Spinal cord (tissue), 10 donors: ENCODE results near the gene PRXL2C. TPM values are rescaled to one million over a fixed set of nuclear protein-coding genes. Genes with fewer than 3 reads are reported as not detected.
"Not testable (repeated sequence)": the region's sequence is repeated elsewhere in the genome, so short reads cannot be mapped to it uniquely, and the experiment has no call there.

Source experiments
- DNase-seq, 6 donors: peaks; one replicate each; pipeline versions ENCODE4 v3.0.0 to v3.0.0-alpha.2; 2013 to 2015; ENCODE audit warnings: low spot score in 6 of 6, low read depth in 4 of 6
- H3K27ac ChIP-seq: one replicate; pipeline ENCODE4 v1.5.1; 2013; ENCODE audit warnings: low read depth, low read length, control low read depth
- H3K27me3 ChIP-seq: one replicate; pipeline ENCODE4 v1.6.1; 2013; ENCODE audit warnings: low read length; ENCODE audit not compliant: control insufficient read depth, insufficient read depth
- H3K36me3 ChIP-seq: one replicate; pipeline ENCODE4 v1.6.1; 2013; ENCODE audit warnings: low read length; ENCODE audit not compliant: control insufficient read depth, insufficient read depth
- H3K4me1 ChIP-seq: one replicate; pipeline ENCODE4 v1.6.1; 2013; ENCODE audit warnings: low read length; ENCODE audit not compliant: control insufficient read depth, insufficient read depth
- H3K4me3 ChIP-seq: one replicate; pipeline ENCODE4 v1.5.1; 2013; ENCODE audit warnings: low read depth, low read length, control low read depth
- H3K9me3 ChIP-seq: one replicate; pipeline ENCODE4 v1.6.1; 2013; ENCODE audit warnings: low read length; ENCODE audit not compliant: control insufficient read depth, insufficient read depth
- WGBS: methylation state at CpG from one replicate; pipeline ENCODE4 v1.1.5; 2013; ENCODE audit warnings: missing lambda C conversion rate; ENCODE audit not compliant: insufficient coverage; 5-methylcytosine and 5-hydroxymethylcytosine counted together
- polyA plus RNA-seq, 2 donors: library from polyadenylated mRNA; unstranded; fragments of 120-200 nt; gene quantifications; one replicate each; pipeline ENCODE4 v1.2.1, GENCODE V29; 2013; ENCODE audit not compliant: insufficient read length in 2 of 2
- total RNA-seq, 2 donors: library from RNA; depleted of rRNA in 1 of 2; stranded (reverse); fragments of 120-200 nt in 1 of 2; fragments of >200 nt in 1 of 2; gene quantifications; one replicate each; pipeline versions ENCODE4 v1.2.3 to v1.2.4, GENCODE V29; 2013 to 2014
- donor health status: healthy.

PRXL2C gene
- total and polyA plus RNA-seq, 4 donors = 6.1 to 15.5 (median 9.4) TPM

DNA sequence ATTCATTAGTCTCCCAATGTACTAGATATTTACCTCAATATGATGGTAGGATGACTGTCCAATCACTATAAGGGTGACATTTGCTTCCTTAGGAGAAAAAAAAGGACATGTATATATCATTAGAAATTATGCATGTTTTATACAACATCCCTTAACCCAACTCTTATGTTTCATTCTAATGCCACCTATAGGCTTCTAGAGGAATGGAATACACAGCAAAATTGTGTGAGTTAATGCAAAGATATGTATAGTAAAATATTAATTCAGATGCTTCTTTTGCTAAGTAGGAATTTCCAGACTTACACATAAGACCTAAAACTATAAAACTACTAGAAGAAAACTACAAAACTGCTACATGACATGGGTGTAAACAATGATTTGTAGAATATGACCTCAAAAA lies 3.5 kb downstream of the PRXL2C start:
- DNase-seq = peak in 2 of 6 donors; percentile 26 to 59

DNA sequence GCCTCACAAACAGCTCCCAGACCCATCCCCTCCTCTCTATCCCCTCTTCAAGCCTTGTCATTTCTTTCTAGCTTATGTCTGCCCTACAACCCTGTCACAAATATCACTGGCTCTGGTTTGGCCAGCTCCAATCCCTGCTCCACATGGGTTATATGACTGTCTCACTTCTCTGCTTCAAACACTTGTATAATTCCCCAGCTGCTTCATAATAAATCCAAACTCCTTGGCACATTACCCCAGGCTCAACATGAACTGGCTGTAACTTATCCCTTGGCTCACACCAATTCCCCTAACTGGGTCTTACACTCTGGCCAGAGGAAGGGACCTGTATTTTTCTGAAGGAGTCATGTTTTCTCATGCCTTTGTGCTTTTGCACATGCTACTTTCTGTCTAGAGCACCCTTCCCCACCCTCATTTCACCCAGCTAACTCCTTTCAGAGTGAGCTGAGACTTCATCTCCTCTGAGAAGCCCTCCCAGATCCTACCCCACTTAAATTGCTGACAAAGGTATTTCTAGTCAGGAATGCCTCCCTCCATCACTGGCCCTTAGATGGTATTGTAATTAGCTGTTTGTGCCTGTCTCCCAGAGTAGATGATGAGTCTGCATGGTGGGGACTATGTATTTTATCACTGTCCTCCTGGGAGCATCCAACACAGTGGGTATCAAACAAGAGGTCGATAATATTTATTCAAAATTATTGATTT lies 5.3 kb downstream of the PRXL2C start:
- Histone ChIP-seq H3K27me3 (no peaks in the 10 kb centered on the region), H3K4me3 (no peak overlapping the region), H3K36me3 (peaks cover 7% of the 10 kb centered on the region), H3K9me3 (no peaks in the 10 kb centered on the region), H3K4me1 (peaks cover 4% of the 10 kb centered on the region), H3K27ac (no peak overlapping the region)
- no CpG with 5 or more reads among the region's 1 CpG for whole genome bisulfite sequencing
- DNase-seq = no peak

More for the DNA sequence above, 3.5 kb downstream of the PRXL2C start:
- H3K36me3 ChIP-seq = peaks cover 3% of the 10 kb centered on the region
- no peak overlapping the region for H3K27ac ChIP-seq
- no peaks in the 10 kb centered on the region for H3K27me3 ChIP-seq
- H3K4me1 ChIP-seq = peaks cover 9% of the 10 kb centered on the region
- H3K4me3 ChIP-seq = no peak overlapping the region
- H3K9me3 ChIP-seq = no peaks in the 10 kb centered on the region

DNA sequence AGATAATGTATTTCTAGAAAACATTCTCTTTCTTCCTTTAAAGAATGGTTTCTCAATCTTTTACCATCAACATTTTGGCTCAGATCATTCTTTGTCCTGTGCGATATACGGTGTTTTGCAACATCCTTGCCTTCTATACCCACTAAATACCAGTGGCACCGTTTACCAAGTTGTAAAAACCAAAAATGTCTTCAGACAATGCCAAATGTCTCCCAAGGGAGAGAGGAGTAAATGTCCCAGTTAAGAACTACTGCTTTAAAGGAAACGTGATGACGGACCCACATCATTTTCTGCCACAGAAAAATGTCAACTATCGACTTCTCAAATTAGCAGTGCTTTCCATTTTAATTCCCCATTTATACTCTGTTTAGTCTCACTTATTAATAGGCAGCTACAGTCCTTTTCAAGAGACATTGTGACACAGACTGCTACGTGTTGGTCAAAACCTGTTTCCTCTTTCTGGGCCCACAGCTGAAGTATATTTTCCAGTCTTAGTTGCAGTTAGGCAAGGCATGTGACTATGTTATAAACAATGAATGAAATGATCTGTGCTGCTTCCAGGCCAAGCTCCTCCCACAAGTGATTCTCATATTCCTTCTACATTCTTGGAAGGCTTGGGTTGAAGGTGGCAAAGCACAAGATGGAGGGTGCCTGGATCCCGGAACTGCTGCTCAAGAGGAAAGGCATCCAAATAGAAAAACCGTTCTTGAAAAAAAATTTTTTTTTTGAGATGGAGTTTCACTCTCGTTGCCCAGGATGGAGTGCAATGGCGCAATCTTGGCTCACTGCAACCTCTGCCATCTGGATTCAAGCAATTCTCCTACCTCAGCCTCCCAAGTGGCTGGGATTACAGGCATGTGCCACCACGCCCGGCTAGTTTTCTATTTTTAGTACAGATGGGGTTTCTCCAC lies 8.8 kb downstream of the PRXL2C start:
- WGBS = 94% methylated on average over 7 of the region's 13 CpGs
- no peaks in the 10 kb centered on the region for H3K9me3 ChIP-seq
- no peak overlapping the region for H3K27ac ChIP-seq
- H3K4me3 ChIP-seq = no peak overlapping the region
- H3K4me1 ChIP-seq = no peaks in the 10 kb centered on the region
- peaks cover 7% of the 10 kb centered on the region for H3K36me3 ChIP-seq
- no peaks in the 10 kb centered on the region for H3K27me3 ChIP-seq
- peak in 2 of 6 donors; percentile 2 to 40 for DNase-seq

DNA sequence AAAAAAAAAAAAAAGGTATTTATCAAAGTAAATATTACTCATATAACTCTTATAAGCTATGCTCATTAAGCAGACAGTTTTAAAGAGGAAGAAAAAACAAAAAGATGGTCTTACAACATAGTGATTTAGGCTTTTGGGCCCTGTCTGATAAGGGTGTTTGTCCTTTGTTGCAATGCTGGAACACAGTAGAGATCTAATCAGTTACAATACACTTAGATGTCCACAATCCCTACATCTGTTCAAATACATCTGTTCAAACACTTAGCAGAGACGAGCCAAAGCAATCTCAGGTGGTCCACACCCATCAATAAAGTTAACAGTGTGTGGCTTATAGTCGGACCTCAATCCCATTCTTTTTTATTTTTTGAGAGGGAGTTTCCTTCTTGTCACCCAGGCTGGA lies 11.0 kb downstream of the PRXL2C start:
- no peak for DNase-seq
- Histone ChIP-seq H3K4me1 (no peaks in the 10 kb centered on the region), H3K27ac (no peak overlapping the region), H3K9me3 (no peaks in the 10 kb centered on the region), H3K4me3 (no peak overlapping the region), H3K36me3 (peaks cover 7% of the 10 kb centered on the region), H3K27me3 (no peaks in the 10 kb centered on the region)
- no CpG with 5 or more reads among the region's 2 CpGs for WGBS

DNA sequence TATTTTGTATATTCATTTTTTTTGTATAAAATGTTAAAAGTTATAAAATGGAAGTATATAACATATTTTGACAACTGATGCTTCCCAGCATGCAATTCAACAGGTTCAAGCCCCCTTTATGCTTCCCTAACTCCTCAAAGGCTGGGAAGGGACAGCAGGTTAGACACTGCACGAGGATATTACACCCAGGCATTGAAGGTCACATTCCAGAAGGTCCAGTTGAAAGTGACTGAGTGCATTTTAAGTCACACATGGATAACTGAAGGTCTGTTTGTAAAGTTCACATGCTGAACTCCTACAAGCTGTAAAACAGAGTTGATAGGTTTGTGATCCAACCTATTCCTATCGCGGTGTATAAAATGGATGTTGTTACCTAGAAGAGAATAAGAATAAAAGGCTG lies 13.6 kb downstream of the PRXL2C start:
- Histone ChIP-seq H3K4me3 (no peak overlapping the region), H3K4me1 (no peaks in the 10 kb centered on the region), H3K36me3 (peaks cover 3% of the 10 kb centered on the region), H3K27me3 (no peaks in the 10 kb centered on the region), H3K27ac (no peak overlapping the region), H3K9me3 (no peaks in the 10 kb centered on the region)
- DNase-seq = no peak
- WGBS = 40% methylated on average over 1 of the region's 3 CpGs

DNA sequence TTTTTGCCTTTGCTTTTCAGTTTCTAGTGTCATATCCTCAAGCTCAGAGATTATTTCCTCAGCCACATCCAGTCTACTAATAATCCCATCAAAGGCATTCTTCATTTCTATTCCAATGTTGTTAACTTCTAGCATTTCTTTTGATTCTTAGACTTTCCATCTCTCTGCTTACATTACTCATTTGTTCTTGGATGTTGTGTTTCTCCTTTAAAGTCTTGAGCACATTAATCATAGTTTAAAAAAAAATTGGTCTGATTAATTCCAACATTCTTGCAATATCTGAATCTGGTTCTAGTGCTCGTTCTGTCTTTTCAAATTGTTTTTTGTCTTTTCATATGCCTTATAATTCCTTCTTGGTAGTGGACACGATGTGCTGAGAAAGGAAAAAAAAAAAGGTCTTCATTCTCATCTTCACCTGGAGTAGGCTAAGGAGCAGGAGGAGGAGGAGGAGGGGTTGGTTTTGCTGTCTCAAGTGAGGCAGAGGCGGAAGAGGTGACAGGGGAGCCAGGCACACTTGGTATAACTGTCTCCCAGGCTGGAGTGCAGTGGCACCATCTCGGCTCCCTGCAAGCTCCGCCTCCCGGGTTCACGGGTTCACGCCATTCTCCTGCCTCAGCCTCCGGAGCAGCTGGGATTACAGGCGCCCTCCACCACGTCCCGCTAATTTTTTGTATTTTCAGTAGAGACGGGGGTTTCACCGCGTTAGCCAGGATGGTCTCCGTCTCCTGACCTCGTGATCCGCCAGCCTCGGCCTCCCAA lies 16.3 kb downstream of the PRXL2C start:
- Histone ChIP-seq H3K36me3 (no peaks in the 10 kb centered on the region), H3K9me3 (no peaks in the 10 kb centered on the region), H3K27ac (no peak overlapping the region), H3K4me3 (no peak overlapping the region), H3K27me3 (no peaks in the 10 kb centered on the region), H3K4me1 (no peaks in the 10 kb centered on the region)
- 86% methylated on average over 14 of the region's 19 CpGs for WGBS
- no peak for DNase-seq

DNA sequence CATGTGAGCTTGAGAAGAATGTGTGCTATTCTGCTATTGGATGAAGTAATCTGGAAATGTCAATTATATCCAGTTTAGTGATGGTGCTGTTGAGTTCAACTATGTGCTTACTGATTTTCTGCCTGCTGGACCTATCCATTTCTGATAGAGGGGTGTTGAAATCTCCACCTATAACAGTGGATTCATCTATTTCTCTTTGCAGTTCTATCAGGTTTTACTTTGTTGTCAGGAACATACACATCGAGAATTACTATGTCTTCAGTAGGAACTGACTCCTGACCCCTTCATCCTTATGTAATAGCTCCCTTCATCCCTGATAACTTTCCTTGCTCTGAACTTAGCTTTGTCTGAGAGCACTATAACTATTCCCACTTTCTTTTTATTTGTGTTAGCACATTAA lies 18.7 kb downstream of the PRXL2C start:
- DNase-seq = no peak
- Histone ChIP-seq H3K9me3 (no peaks in the 10 kb centered on the region), H3K4me3 (no peak overlapping the region), H3K27me3 (no peaks in the 10 kb centered on the region), H3K36me3 (no peaks in the 10 kb centered on the region), H3K27ac (no peak overlapping the region), H3K4me1 (no peaks in the 10 kb centered on the region)
- 100% methylated on average over 1 of the region's 1 CpG for WGBS

DNA sequence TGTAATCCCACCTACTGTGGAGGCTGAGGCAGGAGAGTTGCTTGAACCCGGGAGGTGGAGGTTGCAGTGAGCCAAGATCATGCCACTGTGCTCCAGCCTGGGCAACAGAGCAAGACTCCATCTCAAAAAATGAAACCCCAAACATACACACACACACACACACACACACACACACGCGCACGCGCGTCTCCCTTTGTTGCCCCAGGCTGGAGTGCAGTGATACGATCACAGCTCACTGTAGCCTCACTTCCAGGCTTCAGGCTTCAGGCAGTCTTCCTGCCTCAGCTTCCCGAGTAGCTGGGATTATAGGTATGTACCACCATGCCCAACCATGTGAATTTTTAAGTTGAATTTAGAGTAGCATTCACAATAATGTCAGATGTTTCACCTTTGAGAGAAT lies 21.5 kb downstream of the PRXL2C start:
- not testable (repeated sequence) for H3K9me3 ChIP-seq, H3K4me1 ChIP-seq, H3K4me3 ChIP-seq, DNase-seq, H3K36me3 ChIP-seq, H3K27me3 ChIP-seq, H3K27ac ChIP-seq
- 100% methylated on average over 3 of the region's 8 CpGs for whole genome bisulfite sequencing

DNA sequence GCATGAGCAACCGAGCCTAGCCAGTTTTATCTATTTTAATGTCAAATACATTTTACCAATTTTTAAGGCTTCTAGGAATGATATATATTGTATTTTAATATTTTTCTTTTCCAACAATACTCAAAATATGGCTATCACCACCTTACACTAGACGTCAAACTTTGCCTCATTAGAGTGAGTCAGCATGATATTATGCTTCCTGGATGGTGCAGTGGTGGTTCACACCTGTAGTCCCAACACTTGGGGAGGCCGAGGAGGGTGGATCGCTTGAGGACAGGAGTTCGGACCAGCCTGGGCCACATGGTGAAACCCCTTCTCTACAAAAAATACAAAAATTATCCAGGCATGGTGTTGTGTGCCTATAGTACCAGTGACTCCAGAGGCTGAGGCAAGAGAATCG lies 28.2 kb downstream of the PRXL2C start:
- WGBS = no CpG with 5 or more reads among the region's 6 CpGs
- no peak overlapping the region for H3K4me3 ChIP-seq
- H3K36me3 ChIP-seq = no peaks in the 10 kb centered on the region
- no peak for DNase-seq
- H3K27me3 ChIP-seq = no peaks in the 10 kb centered on the region
- H3K27ac ChIP-seq = no peak overlapping the region
- no peaks in the 10 kb centered on the region for H3K4me1 ChIP-seq
- H3K9me3 ChIP-seq = no peaks in the 10 kb centered on the region
